ENCODE results near the gene TIFAB. TPM values are rescaled to one million over a fixed set of nuclear protein-coding genes. Genes with fewer than 3 reads are reported as not detected.

Gene TIFAB
- total and polyA plus RNA-seq, 8 donors = 0.12 to 0.21 TPM; not detected in 6

DNA sequence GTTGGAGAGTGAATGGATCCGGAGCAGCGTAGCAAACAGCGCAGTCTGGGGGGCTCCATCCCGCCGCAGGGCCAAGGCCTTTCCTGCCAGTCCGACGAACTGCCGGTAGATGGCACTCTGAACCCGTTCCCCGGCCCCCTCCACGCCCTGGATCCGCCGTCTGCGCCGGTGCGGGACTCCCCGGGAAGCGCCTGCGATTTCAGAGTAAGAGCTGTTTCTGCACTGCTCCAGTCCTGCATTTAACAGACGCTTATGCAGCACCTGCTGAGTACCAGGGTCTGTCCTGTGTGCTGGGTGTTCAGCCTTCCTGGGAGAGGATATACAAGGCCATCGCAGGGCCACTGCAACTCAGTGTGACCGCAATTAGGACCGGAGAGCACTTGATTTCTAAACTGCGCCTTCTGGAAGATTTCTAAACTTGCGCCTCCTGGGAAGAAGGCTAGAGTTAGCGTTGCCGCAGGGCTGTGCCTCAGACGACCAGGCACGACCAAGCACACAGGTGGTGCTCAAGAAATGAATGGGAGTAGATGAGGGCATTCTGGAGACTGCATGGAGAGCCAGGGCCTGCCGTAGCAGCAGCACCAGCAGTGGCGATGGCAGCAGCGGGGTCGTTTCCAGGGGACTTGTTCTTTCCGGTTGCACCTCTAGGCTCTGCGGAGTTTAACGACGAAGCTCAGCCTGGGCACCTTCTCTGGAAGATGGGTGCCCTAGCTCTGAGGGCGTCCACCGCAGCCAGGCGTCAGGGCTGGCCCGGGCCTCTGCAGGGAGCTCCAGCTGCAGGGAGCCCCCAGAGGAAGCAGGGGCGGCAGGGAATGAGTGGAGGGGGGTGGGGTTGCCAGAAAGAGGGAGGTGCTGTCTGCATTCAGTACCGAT lies 14.3 kb upstream of the TIFAB start:
- TF ChIP-seq, protein P1, sequence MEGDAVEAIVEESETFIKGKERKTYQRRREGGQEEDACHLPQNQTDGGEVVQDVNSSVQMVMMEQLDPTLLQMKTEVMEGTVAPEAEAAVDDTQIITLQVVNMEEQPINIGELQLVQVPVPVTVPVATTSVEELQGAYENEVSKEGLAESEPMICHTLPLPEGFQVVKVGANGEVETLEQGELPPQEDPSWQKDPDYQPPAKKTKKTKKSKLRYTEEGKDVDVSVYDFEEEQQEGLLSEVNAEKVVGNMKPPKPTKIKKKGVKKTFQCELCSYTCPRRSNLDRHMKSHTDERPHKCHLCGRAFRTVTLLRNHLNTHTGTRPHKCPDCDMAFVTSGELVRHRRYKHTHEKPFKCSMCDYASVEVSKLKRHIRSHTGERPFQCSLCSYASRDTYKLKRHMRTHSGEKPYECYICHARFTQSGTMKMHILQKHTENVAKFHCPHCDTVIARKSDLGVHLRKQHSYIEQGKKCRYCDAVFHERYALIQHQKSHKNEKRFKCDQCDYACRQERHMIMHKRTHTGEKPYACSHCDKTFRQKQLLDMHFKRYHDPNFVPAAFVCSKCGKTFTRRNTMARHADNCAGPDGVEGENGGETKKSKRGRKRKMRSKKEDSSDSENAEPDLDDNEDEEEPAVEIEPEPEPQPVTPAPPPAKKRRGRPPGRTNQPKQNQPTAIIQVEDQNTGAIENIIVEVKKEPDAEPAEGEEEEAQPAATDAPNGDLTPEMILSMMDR (IDR thresholded peaks at IDR 0.05) = peak; percentile 52 to 85 (median 69)
- Histone ChIP-seq H3K4me3 (peak overlapping the region in 1 of 4 donors; percentile 8), H3K9me3 (no peaks in the 10 kb centered on the region), H3K4me1 (peaks cover 0 to 3% (median 0%) of the 10 kb centered on the region in 3 donors), H3K36me3 (no peaks in the 10 kb centered on the region), H3K27ac (no peak overlapping the region), H3K27me3 (peaks cover 0 to 4% (median 0%) of the 10 kb centered on the region in 4 donors)
- WGBS, 2 donors = 12 to 13% methylated on average over 43 of the region's 43 CpGs
- FAIRE-seq (no peak), DNase-seq (peak; percentile 51 to 91 (median 70)), ATAC-seq (peak; percentile 91 to 98 (median 97))
- intact Hi-C loops (cut with DNase I) = loop anchor here in 2 of 3 donors (2.0 to 10.0 kb wide), 3 partner anchors 84 to 368 kb away; partner anchors contain the start of gene SLC25A48 (in 1 of the 2)

- Histone ChIP-seq H3K27me3 (peaks cover 0 to 4% (median 0%) of the 10 kb centered on the region in 4 donors), H3K4me3 (no peak overlapping the region), H3K36me3 (no peaks in the 10 kb centered on the region), H3K27ac (no peak overlapping the region), H3K4me1 (peaks cover 0 to 3% (median 0%) of the 10 kb centered on the region in 3 donors), H3K9me3 (no peaks in the 10 kb centered on the region)
- intact Hi-C loops (cut with DNase I) = loop anchor here in 2 of 3 donors (2.0 to 10.0 kb wide), 3 partner anchors 85 to 369 kb away; partner anchors contain the start of gene SLC25A48 (in 1 of the 2)
- DNase-seq (peak in 2 of 6 donors; percentile 17 to 32), FAIRE-seq (no peak), ATAC-seq (no peak)
- WGBS, 2 donors = 41 to 47% methylated on average over 12 of the region's 12 CpGs
- TF ChIP-seq, protein P1 (IDR thresholded peaks at IDR 0.05) = no peak
Observed at GRCh38 chr5:135465391-135466122, 13.4 kb upstream of the TIFAB start.

- TF ChIP-seq, protein P1 (IDR thresholded peaks at IDR 0.05) = no peak
- intact Hi-C loops (cut with DNase I) = loop anchor here in 1 of 3 donors (10.0 kb wide), 1 partner anchor 372 kb away; the partner anchor contains the start of gene SLC25A48
- Histone ChIP-seq H3K27me3 (peaks cover 0 to 4% (median 0%) of the 10 kb centered on the region in 4 donors), H3K9me3 (no peaks in the 10 kb centered on the region), H3K36me3 (no peaks in the 10 kb centered on the region), H3K4me3 (no peak overlapping the region), H3K4me1 (peaks cover 0 to 3% (median 0%) of the 10 kb centered on the region in 3 donors), H3K27ac (no peak overlapping the region)
- DNase-seq (peak in 2 of 6 donors; percentile 6 to 39), ATAC-seq (peak in 1 of 4 donors; percentile 46), FAIRE-seq (no peak)
- WGBS, 2 donors = 8 to 15% methylated on average over 6 of the region's 6 CpGs
Observed at GRCh38 chr5:135462304-135462703, 10.2 kb upstream of the TIFAB start.

- TF ChIP-seq, protein P1 (IDR thresholded peaks at IDR 0.05) = no peak
- no peak for ATAC-seq
- Histone ChIP-seq H3K27ac (no peak overlapping the region), H3K27me3 (peaks cover 0 to under 1% (median 0%) of the 10 kb centered on the region in 4 donors), H3K4me3 (no peak overlapping the region), H3K36me3 (no peaks in the 10 kb centered on the region), H3K9me3 (no peaks in the 10 kb centered on the region), H3K4me1 (peaks cover 0 to 3% (median 0%) of the 10 kb centered on the region in 3 donors)
- peak in 2 of 6 donors; percentile 14 to 15 for DNase-seq
- 66 to 71% methylated on average over 7 of the region's 7 CpGs for WGBS, 2 donors
- no peak for FAIRE-seq
- intact Hi-C loops (cut with DNase I) = loop anchor here in 1 of 3 donors (10.0 kb wide), 1 partner anchor 373 kb away; the partner anchor contains the start of gene SLC25A48
Observed at GRCh38 chr5:135461481-135462151, 9.5 kb upstream of the TIFAB start.
